ENCODE measurements around the gene SEC61A1. TPM values are rescaled to one million over a fixed set of nuclear protein-coding genes. Genes with fewer than 3 reads are reported as not detected.

Gene SEC61A1
- total and polyA plus RNA-seq, 2 experiments from 2014 or later = 362 to 510 TPM

DNA sequence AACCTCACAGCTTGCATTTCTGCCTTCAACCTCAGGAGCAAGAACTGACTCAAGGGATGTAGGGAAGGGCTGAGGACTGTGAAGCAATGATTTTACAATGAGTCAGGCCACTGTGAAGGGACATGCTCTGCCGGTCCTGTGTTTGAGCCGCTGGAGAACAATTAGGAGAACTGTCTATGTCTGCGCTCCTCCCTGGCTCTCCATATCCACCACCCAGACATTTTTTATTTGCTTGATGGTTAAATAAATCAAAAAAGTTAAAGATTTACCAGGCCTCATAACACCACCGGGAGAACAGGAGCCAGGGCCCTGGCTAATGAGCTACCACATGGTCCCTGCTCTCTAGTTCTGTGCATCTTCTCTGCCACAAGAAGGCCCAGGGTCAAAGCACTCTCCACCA is 29.6 kb downstream of the SEC61A1 start:
- DNase-seq = peak; percentile 88
- in situ Hi-C loops (cut with MboI) = no loop called here
- no peaks in the 10 kb centered on the region for H3K36me3 ChIP-seq (ENCODE audit: low read depth)
- peak overlapping the region; percentile 79 for H3K27ac ChIP-seq
- H3K4me3 ChIP-seq = no peak overlapping the region
- peaks cover 34% of the 10 kb centered on the region for H3F3A ChIP-seq (ENCODE audit: insufficient read depth)
- no peaks in the 10 kb centered on the region for H3K79me2 ChIP-seq (ENCODE audit: insufficient read depth)
- H3K9me3 ChIP-seq (ENCODE audit: low read depth) = no peaks in the 10 kb centered on the region
- WGBS, 2 experiments (ENCODE audit: low coverage in 1 of 2, low lambda C conversion rate in 2 of 2, missing lambda C conversion rate in 2 of 2) = 39 to 50% methylated on average over 4 of the region's 4 CpGs
- no peak overlapping the region for H3K9ac ChIP-seq
- H4K20me1 ChIP-seq (ENCODE audit: insufficient read depth) = no peaks in the 10 kb centered on the region
- TF ChIP-seq EZH2phosphoT487 (IDR thresholded peaks at IDR 0.05; ENCODE audit: insufficient read depth, low read depth) (no peak), EZH2 (IDR thresholded peaks at IDR 0.05; ENCODE audit: insufficient read depth, poor library complexity, severe bottlenecking) (no peak)
- H3K9me2 ChIP-seq (ENCODE audit: insufficient read depth) = no peaks in the 10 kb centered on the region
- no peaks in the 10 kb centered on the region for H3K27me3 ChIP-seq (replicated peaks; ENCODE audit: insufficient read depth)
- peaks cover 33% of the 10 kb centered on the region for H3K4me1 ChIP-seq (ENCODE audit: insufficient read depth)
- H2AFZ ChIP-seq = no peak overlapping the region
- H3K4me2 ChIP-seq (ENCODE audit: unreplicated experiment) = peak overlapping the region; percentile 26

DNA sequence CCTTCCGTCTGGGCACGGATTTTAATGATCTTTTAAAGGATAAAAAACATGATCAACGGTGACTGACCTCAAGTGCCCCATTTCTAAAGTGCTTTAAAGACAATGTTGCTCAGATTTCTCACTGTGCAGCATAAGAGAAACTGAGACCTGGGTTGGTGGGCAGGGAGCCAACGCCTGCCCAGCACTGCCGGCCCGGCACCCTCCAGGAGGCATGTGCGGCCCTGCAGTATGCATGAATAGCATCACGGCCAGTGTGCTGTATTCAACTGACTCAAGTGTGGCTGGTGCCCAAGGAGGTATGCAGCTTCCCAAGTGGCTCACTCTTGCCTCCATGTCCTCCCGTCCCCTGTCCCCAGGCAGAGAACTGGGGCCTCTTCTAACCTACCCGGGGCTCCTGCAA is 30.3 kb downstream of the SEC61A1 start:
- H3K9ac ChIP-seq = no peak overlapping the region
- in situ Hi-C loops (cut with MboI) = no loop called here
- H3K36me3 ChIP-seq (ENCODE audit: low read depth) = no peaks in the 10 kb centered on the region
- H3K27me3 ChIP-seq (replicated peaks; ENCODE audit: insufficient read depth) = no peaks in the 10 kb centered on the region
- peaks cover 34% of the 10 kb centered on the region for H3F3A ChIP-seq (ENCODE audit: insufficient read depth)
- DNase-seq = no peak
- H4K20me1 ChIP-seq (ENCODE audit: insufficient read depth) = no peaks in the 10 kb centered on the region
- no peaks in the 10 kb centered on the region for H3K79me2 ChIP-seq (ENCODE audit: insufficient read depth)
- 95% methylated on average over 10 of the region's 10 CpGs for WGBS, 2 experiments (ENCODE audit: low coverage in 1 of 2, low lambda C conversion rate in 2 of 2, missing lambda C conversion rate in 2 of 2)
- no peak for TF ChIP-seq EZH2phosphoT487 (IDR thresholded peaks at IDR 0.05; ENCODE audit: insufficient read depth, low read depth)
- TF ChIP-seq EZH2 (IDR thresholded peaks at IDR 0.05; ENCODE audit: insufficient read depth, poor library complexity, severe bottlenecking) = no peak
- H3K4me2 ChIP-seq (ENCODE audit: unreplicated experiment) = no peak overlapping the region
- no peak overlapping the region for H2AFZ ChIP-seq
- peaks cover 29% of the 10 kb centered on the region for H3K4me1 ChIP-seq (ENCODE audit: insufficient read depth)
- no peak overlapping the region for H3K27ac ChIP-seq
- no peak overlapping the region for H3K4me3 ChIP-seq
- no peaks in the 10 kb centered on the region for H3K9me3 ChIP-seq (ENCODE audit: low read depth)
- no peaks in the 10 kb centered on the region for H3K9me2 ChIP-seq (ENCODE audit: insufficient read depth)

DNA sequence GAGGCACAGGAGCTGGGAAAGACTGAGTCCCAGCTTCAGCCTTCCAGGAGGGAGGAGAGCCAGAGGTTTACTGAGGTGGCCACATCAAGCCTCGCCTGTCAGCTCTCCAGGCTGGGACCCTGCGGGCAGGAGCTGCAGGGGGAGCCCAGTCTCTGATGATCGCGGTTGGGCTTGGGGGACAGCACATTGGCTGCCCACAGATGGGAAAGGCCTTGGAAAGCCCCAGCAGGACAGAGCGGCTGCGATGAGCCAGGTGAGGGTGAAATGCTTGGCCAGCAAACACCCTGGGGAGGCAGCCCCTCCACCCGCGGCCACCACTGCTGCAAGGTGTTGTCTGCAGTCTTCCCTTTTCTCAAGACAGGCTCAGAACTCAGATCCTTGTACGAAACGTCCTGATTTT is 31.2 kb downstream of the SEC61A1 start:
- H3K36me3 ChIP-seq (ENCODE audit: low read depth) = no peaks in the 10 kb centered on the region
- in situ Hi-C loops (cut with MboI) = no loop called here

DNA sequence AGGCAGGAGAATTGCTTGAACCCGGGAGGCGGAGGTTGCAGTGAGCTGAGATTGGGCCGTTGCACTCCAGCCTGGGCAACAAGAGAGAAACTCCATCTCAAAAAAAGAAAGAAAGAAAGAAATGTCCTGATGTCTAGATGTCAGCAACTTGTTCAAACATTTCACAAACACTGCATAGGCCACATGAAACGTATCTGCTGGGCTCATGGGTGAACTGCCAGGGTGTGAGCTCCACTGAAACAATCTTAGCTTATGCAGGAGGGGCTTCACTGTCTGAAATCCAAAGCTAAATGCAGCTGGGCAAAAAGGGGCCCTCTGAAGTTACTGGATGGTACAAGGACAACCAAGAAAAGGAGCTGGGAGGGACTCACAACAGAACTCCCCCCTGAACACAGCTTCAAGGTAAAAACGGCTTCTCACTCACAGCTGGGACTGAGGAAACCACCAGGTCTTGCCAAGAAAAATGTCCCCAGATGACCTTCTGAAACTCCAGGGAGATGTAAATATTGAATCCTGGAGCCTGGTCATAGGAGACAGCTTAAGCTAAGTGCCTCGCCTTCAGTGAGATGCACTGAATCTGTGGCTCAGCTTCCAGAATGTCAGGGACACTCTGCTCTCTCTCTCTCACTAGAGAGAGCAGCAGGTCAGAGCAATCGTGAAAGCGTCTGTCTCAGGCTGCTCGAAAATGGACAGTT is 31.9 kb downstream of the SEC61A1 start:
- H3K36me3 ChIP-seq (ENCODE audit: low read depth) = no peaks in the 10 kb centered on the region
- H3F3A ChIP-seq (ENCODE audit: insufficient read depth) = peaks cover 34% of the 10 kb centered on the region
- H3K4me1 ChIP-seq (ENCODE audit: insufficient read depth) = peaks cover 29% of the 10 kb centered on the region
- no peak overlapping the region for H3K4me3 ChIP-seq
- DNase-seq = no peak
- in situ Hi-C loops (cut with MboI) = no loop called here
- TF ChIP-seq EZH2phosphoT487 (IDR thresholded peaks at IDR 0.05; ENCODE audit: insufficient read depth, low read depth) (no peak), EZH2 (IDR thresholded peaks at IDR 0.05; ENCODE audit: insufficient read depth, poor library complexity, severe bottlenecking) (no peak)
- no peaks in the 10 kb centered on the region for H3K9me2 ChIP-seq (ENCODE audit: insufficient read depth)
- H3K27ac ChIP-seq = no peak overlapping the region
- H2AFZ ChIP-seq = no peak overlapping the region
- H3K9ac ChIP-seq = no peak overlapping the region
- WGBS, 2 experiments (ENCODE audit: low coverage in 1 of 2, low lambda C conversion rate in 2 of 2, missing lambda C conversion rate in 2 of 2) = 87 to 92% methylated on average over 9 of the region's 9 CpGs
- H3K27me3 ChIP-seq (replicated peaks; ENCODE audit: insufficient read depth) = no peaks in the 10 kb centered on the region
- H4K20me1 ChIP-seq (ENCODE audit: insufficient read depth) = no peaks in the 10 kb centered on the region
- no peak overlapping the region for H3K4me2 ChIP-seq (ENCODE audit: unreplicated experiment)
- peaks cover 3% of the 10 kb centered on the region for H3K79me2 ChIP-seq (ENCODE audit: insufficient read depth)
- no peaks in the 10 kb centered on the region for H3K9me3 ChIP-seq (ENCODE audit: low read depth)

More for the DNA sequence above, 31.2 kb downstream of the SEC61A1 start:
- H3K4me1 ChIP-seq (ENCODE audit: insufficient read depth) = peaks cover 29% of the 10 kb centered on the region
- 93% methylated on average over 10 of the region's 10 CpGs for WGBS, 2 experiments (ENCODE audit: low coverage in 1 of 2, low lambda C conversion rate in 2 of 2, missing lambda C conversion rate in 2 of 2)
- no peaks in the 10 kb centered on the region for H3K79me2 ChIP-seq (ENCODE audit: insufficient read depth)
- no peak overlapping the region for H3K9ac ChIP-seq
- no peak for TF ChIP-seq EZH2phosphoT487 (IDR thresholded peaks at IDR 0.05; ENCODE audit: insufficient read depth, low read depth)
- H2AFZ ChIP-seq = no peak overlapping the region
- H3K27me3 ChIP-seq (replicated peaks; ENCODE audit: insufficient read depth) = no peaks in the 10 kb centered on the region
- no peak overlapping the region for H3K4me3 ChIP-seq
- no peaks in the 10 kb centered on the region for H3K9me3 ChIP-seq (ENCODE audit: low read depth)
- H3K9me2 ChIP-seq (ENCODE audit: insufficient read depth) = no peaks in the 10 kb centered on the region
- no peak overlapping the region for H3K27ac ChIP-seq
- no peak for DNase-seq
- no peak overlapping the region for H3K4me2 ChIP-seq (ENCODE audit: unreplicated experiment)
- peaks cover 34% of the 10 kb centered on the region for H3F3A ChIP-seq (ENCODE audit: insufficient read depth)
- H4K20me1 ChIP-seq (ENCODE audit: insufficient read depth) = no peaks in the 10 kb centered on the region

DNA sequence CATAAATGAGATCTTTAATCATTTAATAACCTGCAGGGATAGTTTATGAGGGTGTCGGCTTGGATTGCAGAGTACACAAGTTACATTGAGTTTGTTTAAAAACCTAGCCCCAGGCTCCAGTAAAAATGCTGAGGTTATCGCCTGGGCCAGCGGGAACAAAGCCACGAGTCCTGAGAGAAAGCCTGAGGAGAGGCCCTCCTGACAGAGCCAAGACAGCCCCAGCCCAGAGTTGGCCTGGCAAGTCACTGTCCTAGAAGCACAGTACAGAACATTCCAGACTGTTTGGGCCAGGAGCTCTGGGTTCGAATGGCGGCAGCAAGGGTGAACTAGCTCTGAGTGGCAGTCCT is 32.4 kb downstream of the SEC61A1 start:
- in situ Hi-C loops (cut with MboI) = no loop called here
- no peak overlapping the region for H2AFZ ChIP-seq

More for the DNA sequence above, 32.4 kb downstream of the SEC61A1 start:
- Histone ChIP-seq H4K20me1 (ENCODE audit: insufficient read depth) (no peaks in the 10 kb centered on the region), H3K27ac (no peak overlapping the region), H3K79me2 (ENCODE audit: insufficient read depth) (peaks cover 8% of the 10 kb centered on the region), H3K9ac (no peak overlapping the region), H3K4me1 (ENCODE audit: insufficient read depth) (peaks cover 27% of the 10 kb centered on the region), H3K9me3 (ENCODE audit: low read depth) (no peaks in the 10 kb centered on the region), H3K4me3 (no peak overlapping the region), H3K36me3 (ENCODE audit: low read depth) (no peaks in the 10 kb centered on the region), H3K4me2 (ENCODE audit: unreplicated experiment) (no peak overlapping the region), H3K27me3 (replicated peaks; ENCODE audit: insufficient read depth) (no peaks in the 10 kb centered on the region), H3F3A (ENCODE audit: insufficient read depth) (peaks cover 34% of the 10 kb centered on the region), H3K9me2 (ENCODE audit: insufficient read depth) (no peaks in the 10 kb centered on the region)
- WGBS, 2 experiments (ENCODE audit: low coverage in 1 of 2, low lambda C conversion rate in 2 of 2, missing lambda C conversion rate in 2 of 2) = 90 to 98% methylated on average over 6 of the region's 6 CpGs
- no peak for DNase-seq
- TF ChIP-seq EZH2phosphoT487 (IDR thresholded peaks at IDR 0.05; ENCODE audit: insufficient read depth, low read depth) = no peak
- no peak for TF ChIP-seq EZH2 (IDR thresholded peaks at IDR 0.05; ENCODE audit: insufficient read depth, poor library complexity, severe bottlenecking)

All from GM23248 (cell line).